Uterus (tissue), 4 donors: ENCODE measurements around the gene POLR2H. TPM values are rescaled to one million over a fixed set of nuclear protein-coding genes. Genes with fewer than 3 reads are reported as not detected.
A peak's percentile ranks its signal among the peaks of the same experiment; 100 is the strongest.

Source experiments
- DNase-seq, 2 donors: peaks; one replicate each; pipeline ENCODE4 v3.0.0-alpha.2; 2019 to 2020
- H3K27ac ChIP-seq, 2 donors: fragments of 200-600 bp; sonication (generic); 1 replicate in 1 of 2; 2 replicates in 1 of 2; pipeline ENCODE4 v1.5.1; 2016 to 2018
- H3K27me3 ChIP-seq, 2 donors: fragments of 200-600 bp; sonication (generic); one replicate each; pipeline ENCODE4 v1.5.1; 2018 to 2019; ENCODE audit warnings: control low read depth in 1 of 2
- H3K36me3 ChIP-seq, 2 donors: fragments of 200-600 bp; sonication (generic); one replicate each; pipeline ENCODE4 v1.5.1; 2019; ENCODE audit warnings: control low read depth in 1 of 2
- H3K4me1 ChIP-seq, 2 donors: fragments of 200-600 bp; sonication (generic); one replicate each; pipeline ENCODE4 v1.5.1; 2018 to 2019; ENCODE audit warnings: control low read depth in 1 of 2
- H3K4me3 ChIP-seq, 2 donors: fragments of 200-600 bp; sonication (generic); 1 replicate in 1 of 2; 2 replicates in 1 of 2; pipeline ENCODE4 v1.5.1; 2018 to 2019; ENCODE audit warnings: mild to moderate bottlenecking in 1 of 2
- H3K9me3 ChIP-seq, 2 donors: fragments of 200-600 bp; sonication (generic); one replicate each; pipeline ENCODE4 v1.5.1; 2019; ENCODE audit warnings: control low read depth in 1 of 2
- CTCF ChIP-seq, 4 experiments: fragments of 200-600 bp in 2 of 4; fragments of 450-650 bp in 2 of 4; sonication (generic) in 2 of 4; IDR thresholded peaks; one replicate each; pipeline ENCODE4 v1.5.1; 2016 to 2019; ENCODE audit warnings: antibody characterized with exemption in 4 of 4, mild to moderate bottlenecking in 2 of 4, moderate library complexity in 1 of 4
- POLR2A ChIP-seq, 2 donors: fragments of 450-650 bp; IDR thresholded peaks; one replicate each; pipeline ENCODE4 v1.6.1; 2016; ENCODE audit warnings: antibody characterized with exemption in 2 of 2, mild to moderate bottlenecking in 1 of 2, moderate library complexity in 1 of 2
- intact Hi-C: fragments of 100-400 bp; cut with DNase I; formaldehyde crosslinking; loops from one replicate; pipeline ENCODE4 v1.15.1; 2023; ENCODE audit warnings: low total_unique reads
- total RNA-seq, 4 donors: library from RNA; depleted of rRNA in 3 of 4; stranded (reverse); fragments of >200 nt in 3 of 4; gene quantifications; one replicate each; pipeline versions ENCODE4 v1.1.0 to v1.2.4, GENCODE V29; 2014 to 2023
- donor health status: DM: yes; HTN: yes; CAD: no.

POLR2H gene
- total RNA-seq, 4 donors from 2014 or later, result 52.8 to 103 (median 82.7) TPM

- TF ChIP-seq POLR2A (IDR thresholded peaks at IDR 0.05) (no peak), CTCF (IDR thresholded peaks at IDR 0.05) (no peak)
- Histone ChIP-seq H3K27me3 (no peaks in the 10 kb centered on the region), H3K4me1 (no peaks in the 10 kb centered on the region), H3K27ac (no peak overlapping the region), H3K36me3 (no peaks in the 10 kb centered on the region), H3K9me3 (no peaks in the 10 kb centered on the region), H3K4me3 (no peak overlapping the region)
- intact Hi-C loops, result loop anchor here (10.0 kb wide), 2 partner anchors 142 to 172 kb away; no protein-coding TSS in a partner anchor
- no peak for DNase-seq
Measured at GRCh38 chr3:184372911-184373310, 11.4 kb downstream of the POLR2H start.

DNA sequence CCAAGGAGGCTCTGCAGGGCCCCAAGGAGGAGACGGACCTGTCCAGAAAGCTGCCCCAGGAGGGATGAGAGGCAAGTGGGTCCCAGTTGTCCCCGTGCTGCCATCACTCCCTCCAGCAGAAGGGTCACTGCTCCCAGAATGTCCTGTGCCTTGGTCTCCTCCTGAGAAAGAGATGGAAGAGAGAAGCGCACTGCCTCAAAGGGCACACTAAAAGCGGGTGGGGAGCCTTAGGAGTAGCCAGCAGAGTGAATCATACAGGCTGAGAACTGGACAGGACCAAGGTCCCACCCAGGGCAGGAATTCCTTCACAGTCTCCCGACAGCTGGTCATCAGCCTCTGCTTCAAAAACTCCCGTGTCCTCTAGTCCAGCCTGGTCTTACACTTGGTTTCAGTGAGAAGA is 11.9 kb downstream of the POLR2H start:
- no peak for DNase-seq
- TF ChIP-seq POLR2A (IDR thresholded peaks at IDR 0.05) (no peak), CTCF (IDR thresholded peaks at IDR 0.05) (no peak)
- Histone ChIP-seq H3K27ac (no peak overlapping the region), H3K9me3 (no peaks in the 10 kb centered on the region), H3K4me3 (no peak overlapping the region), H3K4me1 (no peaks in the 10 kb centered on the region), H3K36me3 (no peaks in the 10 kb centered on the region), H3K27me3 (no peaks in the 10 kb centered on the region)
- intact Hi-C loops, result loop anchor here (10.0 kb wide), 2 partner anchors 141 to 171 kb away; no protein-coding TSS in a partner anchor

DNA sequence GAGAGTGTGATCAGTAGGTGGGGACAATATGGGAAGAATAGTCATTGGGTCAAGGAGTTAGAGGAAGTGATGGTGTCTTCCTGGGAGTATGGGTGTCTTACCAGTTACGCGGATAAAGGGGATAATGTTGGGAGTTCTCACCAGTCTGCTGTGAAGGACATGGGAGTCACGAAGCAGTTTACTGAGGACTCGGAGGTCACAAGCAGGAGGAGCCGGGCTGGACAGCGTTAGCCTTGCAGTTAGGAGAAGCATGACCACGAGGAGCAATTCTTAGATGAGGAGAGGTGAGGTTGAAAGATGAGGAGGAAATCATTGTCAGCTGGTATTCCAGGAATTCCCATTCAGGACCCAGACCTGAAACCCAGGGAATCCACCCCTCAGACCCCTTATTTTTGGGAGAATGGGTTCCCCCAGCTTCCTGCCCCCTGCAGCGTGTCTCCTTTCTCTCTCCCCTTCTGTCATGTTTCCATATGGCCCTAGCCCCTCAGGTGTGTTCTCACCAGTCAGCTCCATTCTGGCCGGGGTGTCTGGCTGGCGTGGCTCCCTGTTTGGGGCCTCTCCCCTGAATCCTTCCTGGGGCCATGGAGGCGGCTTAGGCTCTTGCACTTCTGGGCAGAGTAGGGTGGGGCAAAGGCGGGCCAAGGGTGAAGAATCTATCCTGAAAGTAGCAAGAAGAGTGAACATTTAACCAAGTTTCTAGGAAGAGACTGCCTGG is 14.4 kb downstream of the POLR2H start:
- Histone ChIP-seq H3K4me3 (no peak overlapping the region), H3K4me1 (peaks cover 0 to 4% of the 10 kb centered on the region in 2 donors), H3K27me3 (no peaks in the 10 kb centered on the region), H3K9me3 (no peaks in the 10 kb centered on the region), H3K27ac (no peak overlapping the region), H3K36me3 (no peaks in the 10 kb centered on the region)
- intact Hi-C loops, result loop anchor here (10.0 kb wide), 2 partner anchors 139 to 169 kb away; no protein-coding TSS in a partner anchor
- TF ChIP-seq POLR2A (IDR thresholded peaks at IDR 0.05) (no peak), CTCF (IDR thresholded peaks at IDR 0.05) (no peak)
- no peak for DNase-seq

- H3K4me3 ChIP-seq, result no peak overlapping the region
- intact Hi-C loops, result loop anchor here (10.0 kb wide), 2 partner anchors 137 to 167 kb away; no protein-coding TSS in a partner anchor
- H3K27ac ChIP-seq, result peak overlapping the region in 1 of 2 donors; percentile 91
- H3K36me3 ChIP-seq, result no peaks in the 10 kb centered on the region
- peaks cover 0 to 4% of the 10 kb centered on the region in 2 donors for H3K4me1 ChIP-seq
- H3K27me3 ChIP-seq, result no peaks in the 10 kb centered on the region
- TF ChIP-seq CTCF (IDR thresholded peaks at IDR 0.05) (no peak), POLR2A (IDR thresholded peaks at IDR 0.05) (no peak)
- H3K9me3 ChIP-seq, result no peaks in the 10 kb centered on the region
- DNase-seq, result no peak
Measured at GRCh38 chr3:184377374-184377773, 15.9 kb downstream of the POLR2H start.

- intact Hi-C loops, result loop anchor here (10.0 kb wide), 2 partner anchors 137 to 167 kb away; no protein-coding TSS in a partner anchor
- Histone ChIP-seq H3K36me3 (no peaks in the 10 kb centered on the region), H3K4me1 (peaks cover 0 to 4% of the 10 kb centered on the region in 2 donors), H3K27ac (peak within 1 kb of the TSS; percentile 91 to 95), H3K9me3 (no peaks in the 10 kb centered on the region), H3K4me3 (no peak within 1 kb of the TSS), H3K27me3 (no peaks in the 10 kb centered on the region)
- no peak for TF ChIP-seq CTCF (IDR thresholded peaks at IDR 0.05)
- TF ChIP-seq POLR2A (IDR thresholded peaks at IDR 0.05), result no peak
- peak in 1 of 2 donors; percentile 58 for DNase-seq
Measured at GRCh38 chr3:184377882-184378445, 16.5 kb downstream of the POLR2H start, which contains the start of gene THPO. Gene THPO (minus strand): TSS chr3:184378207. CDS start chr3:184376259, 1,948 bp downstream.
